Measurements from ENCODE around the gene GLYR1. TPM values are rescaled to one million over a fixed set of nuclear protein-coding genes. Genes with fewer than 3 reads are reported as not detected.

The GLYR1 gene
- total RNA-seq, 1 experiment from 2014 or later: 135 TPM

DNA sequence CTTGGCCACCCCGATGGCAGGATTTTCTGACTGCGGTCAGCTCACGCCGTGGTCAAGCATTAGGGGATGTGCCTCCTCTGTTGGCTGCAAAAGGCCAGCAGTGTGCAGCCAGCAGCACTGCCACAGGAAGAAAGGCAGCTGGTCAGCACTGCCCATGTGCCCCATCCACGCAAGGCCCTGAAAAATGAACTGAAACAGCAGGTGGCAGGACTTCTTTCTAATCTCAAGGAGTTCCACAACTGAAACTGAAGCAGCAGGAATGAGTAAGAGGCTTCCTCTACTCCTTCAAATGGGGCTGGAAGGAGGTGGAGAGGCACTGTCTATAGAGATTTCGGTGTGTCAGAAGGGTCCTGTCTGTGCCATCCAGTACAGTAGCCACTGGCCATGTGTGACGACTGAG is 83.3 kb downstream of the GLYR1 start:
- Histone ChIP-seq H3K4me2 (no peak overlapping the region), H3K27ac (no peak overlapping the region), H3K27me3 (ENCODE audit: insufficient read depth, low read depth) (no peaks in the 10 kb centered on the region), H3K4me1 (replicated peaks; ENCODE audit: insufficient read depth) (peaks cover 7% of the 10 kb centered on the region; the same call in 1 of the 2 replicates), H2AFZ (no peak overlapping the region), H3K9me2 (ENCODE audit: insufficient read depth) (no peaks in the 10 kb centered on the region), H3F3A (ENCODE audit: insufficient read depth, low read depth) (peaks cover 8% of the 10 kb centered on the region; the same call in 1 of the 2 replicates), H3K9me3 (ENCODE audit: insufficient read depth, low read depth) (no peaks in the 10 kb centered on the region), H3K36me3 (ENCODE audit: low read depth) (0 out of 2 replicates have a peak, but pooled peaks cover 3% of the 10 kb centered on the region), H3K79me2 (ENCODE audit: low read depth) (peaks cover 17% of the 10 kb centered on the region), H3K4me3 (no peak overlapping the region), H4K20me1 (ENCODE audit: insufficient read depth) (no peaks in the 10 kb centered on the region)
- no peak for DNase-seq
- TF ChIP-seq, protein P1, sequence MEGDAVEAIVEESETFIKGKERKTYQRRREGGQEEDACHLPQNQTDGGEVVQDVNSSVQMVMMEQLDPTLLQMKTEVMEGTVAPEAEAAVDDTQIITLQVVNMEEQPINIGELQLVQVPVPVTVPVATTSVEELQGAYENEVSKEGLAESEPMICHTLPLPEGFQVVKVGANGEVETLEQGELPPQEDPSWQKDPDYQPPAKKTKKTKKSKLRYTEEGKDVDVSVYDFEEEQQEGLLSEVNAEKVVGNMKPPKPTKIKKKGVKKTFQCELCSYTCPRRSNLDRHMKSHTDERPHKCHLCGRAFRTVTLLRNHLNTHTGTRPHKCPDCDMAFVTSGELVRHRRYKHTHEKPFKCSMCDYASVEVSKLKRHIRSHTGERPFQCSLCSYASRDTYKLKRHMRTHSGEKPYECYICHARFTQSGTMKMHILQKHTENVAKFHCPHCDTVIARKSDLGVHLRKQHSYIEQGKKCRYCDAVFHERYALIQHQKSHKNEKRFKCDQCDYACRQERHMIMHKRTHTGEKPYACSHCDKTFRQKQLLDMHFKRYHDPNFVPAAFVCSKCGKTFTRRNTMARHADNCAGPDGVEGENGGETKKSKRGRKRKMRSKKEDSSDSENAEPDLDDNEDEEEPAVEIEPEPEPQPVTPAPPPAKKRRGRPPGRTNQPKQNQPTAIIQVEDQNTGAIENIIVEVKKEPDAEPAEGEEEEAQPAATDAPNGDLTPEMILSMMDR (conservative IDR thresholded peaks at IDR 0.05): no peak
- TF ChIP-seq EZH2 (IDR thresholded peaks at IDR 0.05; ENCODE audit: low read depth): no peak
- ChIA-PET CTCF (no interaction called here), POLR2A (ENCODE audit: unreplicated experiment) (no interaction called here)
- intact Hi-C loops (cut with micrococcal nuclease; ENCODE audit: unreplicated experiment): no loop called here
- BruUV-seq (replicated peaks): no TSS peak

DNA sequence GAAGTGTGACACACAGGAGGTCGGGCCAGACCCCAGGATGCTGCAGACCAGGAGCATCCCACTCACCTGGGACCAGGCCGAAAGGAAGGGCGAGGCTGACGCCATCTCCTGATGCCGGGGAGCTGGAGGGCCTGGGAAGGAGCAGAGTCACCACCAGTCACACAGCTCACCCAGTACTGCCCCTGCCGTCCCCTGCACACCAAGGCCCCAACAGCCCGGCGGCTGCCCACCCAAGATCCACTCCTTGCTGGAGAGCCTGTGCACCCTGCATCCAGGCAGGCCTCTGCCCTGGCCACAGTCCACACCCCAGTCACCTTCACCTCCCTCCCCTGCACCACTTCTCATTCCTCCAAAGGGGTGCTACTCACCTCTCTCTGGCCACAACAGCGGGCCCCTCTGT is 84.9 kb downstream of the GLYR1 start:
- Histone ChIP-seq H3K27ac (no peak overlapping the region), H3K9me3 (ENCODE audit: insufficient read depth, low read depth) (no peaks in the 10 kb centered on the region), H3K27me3 (ENCODE audit: insufficient read depth, low read depth) (no peaks in the 10 kb centered on the region), H3K79me2 (ENCODE audit: low read depth) (peaks cover 17% of the 10 kb centered on the region), H3F3A (ENCODE audit: insufficient read depth, low read depth) (no peaks in the 10 kb centered on the region), H4K20me1 (ENCODE audit: insufficient read depth) (no peaks in the 10 kb centered on the region), H3K36me3 (ENCODE audit: low read depth) (0 out of 2 replicates have a peak, but pooled peaks cover 3% of the 10 kb centered on the region), H3K4me3 (no peak overlapping the region), H3K9me2 (ENCODE audit: insufficient read depth) (no peaks in the 10 kb centered on the region), H3K4me2 (no peak overlapping the region), H3K4me1 (replicated peaks; ENCODE audit: insufficient read depth) (peaks cover 7% of the 10 kb centered on the region; the same call in 1 of the 2 replicates), H2AFZ (no peak overlapping the region)
- intact Hi-C loops (cut with micrococcal nuclease; ENCODE audit: unreplicated experiment): no loop called here
- ChIA-PET POLR2A (ENCODE audit: unreplicated experiment) (no interaction called here), CTCF (no interaction called here)
- BruUV-seq (replicated peaks): no TSS peak
- TF ChIP-seq, protein P1 (conservative IDR thresholded peaks at IDR 0.05): no peak
- no peak for TF ChIP-seq EZH2 (IDR thresholded peaks at IDR 0.05; ENCODE audit: low read depth)
- no peak for DNase-seq

DNA sequence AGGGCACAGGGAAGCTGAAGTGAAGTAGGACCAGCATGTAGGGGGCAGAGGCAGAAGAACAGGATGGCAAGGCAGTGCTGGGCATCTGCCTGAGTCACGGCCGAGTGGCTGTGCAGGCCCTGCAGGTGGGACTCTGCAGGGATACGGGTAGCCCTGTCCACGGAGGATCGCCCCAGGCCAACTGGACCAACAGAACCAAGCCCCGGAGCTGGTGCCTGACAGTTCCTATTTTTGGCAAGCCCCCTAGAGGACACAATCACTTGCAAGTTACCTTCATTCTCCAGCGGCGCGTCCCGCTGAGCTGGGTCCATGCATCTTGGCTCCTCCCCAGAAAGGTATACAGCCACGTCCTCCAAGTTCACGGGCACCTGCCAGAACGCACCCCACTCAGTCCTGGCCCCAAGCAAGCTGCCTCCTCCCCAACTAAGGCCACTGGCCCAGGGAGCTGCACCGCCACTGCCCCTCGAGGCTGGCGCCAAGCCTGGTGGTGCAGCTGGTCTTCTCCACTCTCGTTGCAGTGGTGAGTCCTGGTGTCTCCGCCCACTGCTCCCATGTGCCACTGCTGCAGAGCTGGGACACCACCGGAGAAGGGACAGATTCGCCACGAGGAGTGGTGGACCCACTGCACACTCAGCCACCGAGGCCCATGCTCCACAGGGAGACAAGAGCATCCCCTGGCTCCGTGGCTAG is 86.7 kb downstream of the GLYR1 start:
- CTCF ChIA-PET: interaction anchor here (0.6 to 0.7 kb wide), 2 partner anchors 19 to 62 kb away, joined by 3 to 5 read pairs; no protein-coding TSS in a partner anchor
- no peak for DNase-seq
- POLR2A ChIA-PET (ENCODE audit: unreplicated experiment): interaction anchor here (0.7 kb wide), 1 partner anchor 1585 kb away, joined by 3 read pairs; no protein-coding TSS in a partner anchor
- no TSS peak for BruUV-seq (replicated peaks)
- TF ChIP-seq, protein P1 (conservative IDR thresholded peaks at IDR 0.05): no peak
- TF ChIP-seq EZH2 (IDR thresholded peaks at IDR 0.05; ENCODE audit: low read depth): no peak
- Histone ChIP-seq H3K9me3 (ENCODE audit: insufficient read depth, low read depth) (peaks cover 5% of the 10 kb centered on the region), H3K4me1 (replicated peaks; ENCODE audit: insufficient read depth) (no peaks in the 10 kb centered on the region), H3K4me3 (no peak overlapping the region), H2AFZ (no peak overlapping the region), H3K4me2 (no peak overlapping the region), H3F3A (ENCODE audit: insufficient read depth, low read depth) (no peaks in the 10 kb centered on the region), H3K9me2 (ENCODE audit: insufficient read depth) (no peaks in the 10 kb centered on the region), H3K27me3 (ENCODE audit: insufficient read depth, low read depth) (no peaks in the 10 kb centered on the region), H3K79me2 (ENCODE audit: low read depth) (peaks cover 4% of the 10 kb centered on the region; the same call in 1 of the 2 replicates), H3K27ac (no peak overlapping the region), H4K20me1 (ENCODE audit: insufficient read depth) (no peaks in the 10 kb centered on the region), H3K36me3 (ENCODE audit: low read depth) (peaks cover 9% of the 10 kb centered on the region)
- intact Hi-C loops (cut with micrococcal nuclease; ENCODE audit: unreplicated experiment): no loop called here
